Panc1 (cell line): Measurements from ENCODE around the gene STX18. TPM values are rescaled to one million over a fixed set of nuclear protein-coding genes. Genes with fewer than 3 reads are reported as not detected.

ENCODE experiments used
- ATAC-seq: fragments of 200-7000 bp; cut with Tn5 transposase; 2 replicates; pipeline ENCODE4 v1.9.1; 2020; ENCODE audit warnings: mild to moderate bottlenecking, moderate library complexity
- BruUV-seq: library from RNA; stranded (reverse); fragments of 400-500 nt; replicated peaks from 2 replicates; lab custom pipeline; 2021; lab: Mats Ljungman, UMichigan
- CTCF ChIA-PET: fragments of 300-600 bp; sonication (Branson Sonifier 250); formaldehyde crosslinking; loops from one replicate; lab custom pipeline; 2022; ENCODE audit warnings: antibody characterized with exemption; lab: Charles Lee
- POLR2A ChIA-PET: fragments of 300-600 bp; sonication (Branson Sonifier 250); formaldehyde crosslinking; loops from one replicate; lab custom pipeline; 2022; ENCODE audit warnings: antibody characterized with exemption; lab: Charles Lee
- DNase-seq: peaks from one replicate; pipeline ENCODE4 v3.0.0-alpha.2; 2010; ENCODE audit warnings: low read depth, low spot score
- H3K27ac ChIP-seq: 2 replicates; pipeline ENCODE4 v1.5.1; 2011; ENCODE audit warnings: mild to moderate bottlenecking, low read length, inconsistent platforms
- H3K27me3 ChIP-seq: fragments of 200-500 bp; sonication (Bioruptor generic); 2 replicates; pipeline ENCODE4 v1.6.0; 2014; ENCODE audit warnings: low read length, inconsistent platforms; ENCODE audit not compliant: control insufficient read depth, insufficient read depth
- H3K36me3 ChIP-seq: fragments of 200-500 bp; sonication (Bioruptor generic); 2 replicates; pipeline ENCODE4 v1.5.1; 2014; ENCODE audit warnings: inconsistent platforms, mild to moderate bottlenecking, low read length, moderate library complexity; ENCODE audit not compliant: control insufficient read depth, insufficient read depth
- H3K4me1 ChIP-seq: 2 replicates; pipeline ENCODE4 v1.5.1; 2011; ENCODE audit warnings: inconsistent platforms, mild to moderate bottlenecking, low read length, moderate library complexity; ENCODE audit not compliant: control insufficient read depth, insufficient read depth
- H3K4me3 ChIP-seq, 2 experiments: 2 replicates each; pipeline ENCODE4 v1.5.1; 2011 to 2012; ENCODE audit warnings: low read depth in 2 of 2, low read length in 2 of 2, mild to moderate bottlenecking in 2 of 2, inconsistent platforms in 1 of 2, moderate library complexity in 1 of 2
- H3K9me3 ChIP-seq: fragments of 200-500 bp; sonication (Bioruptor generic); 2 replicates; pipeline ENCODE4 v1.5.1; 2014; ENCODE audit warnings: low read depth, mild to moderate bottlenecking, inconsistent platforms, low read length, moderate library complexity; ENCODE audit not compliant: control insufficient read depth, insufficient read depth
- POLR2AphosphoS5 ChIP-seq: IDR thresholded peaks from 2 replicates; pipeline ENCODE4 v1.6.1; 2012; ENCODE audit warnings: mild to moderate bottlenecking, low read depth, low read length, moderate library complexity
- SIN3A ChIP-seq: IDR thresholded peaks from 2 replicates; pipeline ENCODE4 v1.6.1; 2012; ENCODE audit warnings: low read depth, mild to moderate bottlenecking, low read length, moderate library complexity, borderline replicate concordance; ENCODE audit not compliant: insufficient read depth
- TCF7L2 ChIP-seq: IDR thresholded peaks from 2 replicates; pipeline ENCODE4 v1.6.1; 2011; ENCODE audit warnings: mild to moderate bottlenecking, low read depth, low read length, inconsistent platforms
- in situ Hi-C: cut with HindIII; loops from 2 replicates; pipeline ENCODE4 v1.10.0; 2016; ENCODE audit warnings: low sequenced_read_pairs, low pct_unique_long_range_greater_than_20kb
- intact Hi-C: fragments of 100-400 bp; cut with micrococcal nuclease; formaldehyde crosslinking; loops from one replicate; pipeline ENCODE4 v1.10.0; 2022; ENCODE audit not compliant: unreplicated experiment
- total RNA-seq: library from RNA; stranded (reverse); gene quantifications from one replicate; pipeline ENCODE4 v1.2.1, GENCODE V29; 2021; ENCODE audit not compliant: unreplicated experiment
- TF ChIP-seq, protein P1 (sequence below), 2 experiments: IDR thresholded peaks; 2 replicates each; pipeline ENCODE4 v1.6.1; 2011 to 2012; ENCODE audit warnings: low read depth in 2 of 2, control low read depth in 1 of 2, low read length in 1 of 2, mild to moderate bottlenecking in 1 of 2, moderate library complexity in 1 of 2; ENCODE audit not compliant: insufficient read depth in 1 of 2
- TF ChIP-seq, protein P2 (sequence below): fragments of 450-650 bp; IDR thresholded peaks from 2 replicates; pipeline ENCODE4 v1.5.1; 2017; ENCODE audit warnings: mild to moderate bottlenecking

Gene STX18
- total RNA-seq, 1 experiment from 2014 or later, result 15.0 TPM

DNA sequence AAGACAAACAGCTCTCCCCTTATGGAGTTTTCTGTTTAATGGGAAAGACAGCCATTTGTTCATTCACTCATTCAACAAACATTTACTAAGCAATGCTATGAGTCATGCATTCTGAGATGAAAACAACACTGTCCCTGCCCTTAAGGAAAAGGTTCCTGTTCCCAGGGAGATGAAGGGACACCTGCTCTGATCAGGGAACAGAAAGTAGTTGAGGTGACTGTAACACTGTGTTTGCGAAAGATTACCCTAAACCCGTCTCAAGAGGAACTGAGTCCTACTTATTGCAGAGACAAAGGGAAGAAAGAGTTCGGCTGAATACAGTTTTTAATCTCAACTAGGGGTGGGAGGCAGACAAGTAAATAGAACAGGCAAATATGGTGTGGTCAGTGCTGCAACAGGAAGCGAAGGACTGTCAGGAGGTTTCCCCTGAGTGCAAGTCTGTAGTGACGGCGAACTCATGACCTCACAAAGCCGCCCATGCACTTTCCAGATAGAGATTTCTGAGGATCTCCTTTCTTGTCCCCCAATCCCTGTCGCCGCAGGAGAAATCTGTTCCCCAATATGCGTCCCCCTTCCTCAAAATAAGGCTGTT, 712 bp downstream of the STX18 start:
- H3K4me3 ChIP-seq, result peak overlapping the region; percentile 64 to 72
- peaks cover 17% of the 10 kb centered on the region for H3K4me1 ChIP-seq
- intact Hi-C loops, result no loop called here
- no peaks in the 10 kb centered on the region; the same call in 1 of the 2 replicates for H3K36me3 ChIP-seq
- TF ChIP-seq SIN3A (no peak), TCF7L2 (no peak)
- TF ChIP-seq, protein P1, sequence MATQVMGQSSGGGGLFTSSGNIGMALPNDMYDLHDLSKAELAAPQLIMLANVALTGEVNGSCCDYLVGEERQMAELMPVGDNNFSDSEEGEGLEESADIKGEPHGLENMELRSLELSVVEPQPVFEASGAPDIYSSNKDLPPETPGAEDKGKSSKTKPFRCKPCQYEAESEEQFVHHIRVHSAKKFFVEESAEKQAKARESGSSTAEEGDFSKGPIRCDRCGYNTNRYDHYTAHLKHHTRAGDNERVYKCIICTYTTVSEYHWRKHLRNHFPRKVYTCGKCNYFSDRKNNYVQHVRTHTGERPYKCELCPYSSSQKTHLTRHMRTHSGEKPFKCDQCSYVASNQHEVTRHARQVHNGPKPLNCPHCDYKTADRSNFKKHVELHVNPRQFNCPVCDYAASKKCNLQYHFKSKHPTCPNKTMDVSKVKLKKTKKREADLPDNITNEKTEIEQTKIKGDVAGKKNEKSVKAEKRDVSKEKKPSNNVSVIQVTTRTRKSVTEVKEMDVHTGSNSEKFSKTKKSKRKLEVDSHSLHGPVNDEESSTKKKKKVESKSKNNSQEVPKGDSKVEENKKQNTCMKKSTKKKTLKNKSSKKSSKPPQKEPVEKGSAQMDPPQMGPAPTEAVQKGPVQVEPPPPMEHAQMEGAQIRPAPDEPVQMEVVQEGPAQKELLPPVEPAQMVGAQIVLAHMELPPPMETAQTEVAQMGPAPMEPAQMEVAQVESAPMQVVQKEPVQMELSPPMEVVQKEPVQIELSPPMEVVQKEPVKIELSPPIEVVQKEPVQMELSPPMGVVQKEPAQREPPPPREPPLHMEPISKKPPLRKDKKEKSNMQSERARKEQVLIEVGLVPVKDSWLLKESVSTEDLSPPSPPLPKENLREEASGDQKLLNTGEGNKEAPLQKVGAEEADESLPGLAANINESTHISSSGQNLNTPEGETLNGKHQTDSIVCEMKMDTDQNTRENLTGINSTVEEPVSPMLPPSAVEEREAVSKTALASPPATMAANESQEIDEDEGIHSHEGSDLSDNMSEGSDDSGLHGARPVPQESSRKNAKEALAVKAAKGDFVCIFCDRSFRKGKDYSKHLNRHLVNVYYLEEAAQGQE (IDR thresholded peaks at IDR 0.05; ENCODE audit: insufficient read depth in 1 of 2, low read depth in 2 of 2, low read length in 1 of 2), result no peak
- H3K27me3 ChIP-seq, result no peaks in the 10 kb centered on the region
- POLR2A ChIA-PET, result interaction anchor here (0.6 kb wide), 1 partner anchor 846 kb away, joined by 3 read pairs; no protein-coding TSS in a partner anchor
- ATAC-seq (peak; percentile 66; the same call in 1 of the 2 replicates), DNase-seq (no peak)
- H3K27ac ChIP-seq, result peak overlapping the region; percentile 77
- H3K9me3 ChIP-seq, result no peaks in the 10 kb centered on the region
- BruUV-seq, result no TSS peak
- in situ Hi-C loops, result no loop called here
- CTCF ChIA-PET, result interaction anchor here (0.5 kb wide), 1 partner anchor 33 kb away, joined by 6 read pairs; no protein-coding TSS in a partner anchor

GRCh38 chr4:4539481-4539880, 2.4 kb downstream of the STX18 start:
- Histone ChIP-seq H3K9me3 (no peaks in the 10 kb centered on the region), H3K27me3 (no peaks in the 10 kb centered on the region), H3K27ac (no peak overlapping the region), H3K4me3 (no peak overlapping the region), H3K36me3 (no peaks in the 10 kb centered on the region; the same call in 1 of the 2 replicates), H3K4me1 (peaks cover 17% of the 10 kb centered on the region)
- intact Hi-C loops (no loop called here), in situ Hi-C loops (no loop called here)
- no peak for DNase-seq
- BruUV-seq, result no TSS peak
- ChIA-PET POLR2A (no interaction called here), CTCF (no interaction called here)
- TF ChIP-seq POLR2AphosphoS5, result no peak
- TF ChIP-seq, protein P2, sequence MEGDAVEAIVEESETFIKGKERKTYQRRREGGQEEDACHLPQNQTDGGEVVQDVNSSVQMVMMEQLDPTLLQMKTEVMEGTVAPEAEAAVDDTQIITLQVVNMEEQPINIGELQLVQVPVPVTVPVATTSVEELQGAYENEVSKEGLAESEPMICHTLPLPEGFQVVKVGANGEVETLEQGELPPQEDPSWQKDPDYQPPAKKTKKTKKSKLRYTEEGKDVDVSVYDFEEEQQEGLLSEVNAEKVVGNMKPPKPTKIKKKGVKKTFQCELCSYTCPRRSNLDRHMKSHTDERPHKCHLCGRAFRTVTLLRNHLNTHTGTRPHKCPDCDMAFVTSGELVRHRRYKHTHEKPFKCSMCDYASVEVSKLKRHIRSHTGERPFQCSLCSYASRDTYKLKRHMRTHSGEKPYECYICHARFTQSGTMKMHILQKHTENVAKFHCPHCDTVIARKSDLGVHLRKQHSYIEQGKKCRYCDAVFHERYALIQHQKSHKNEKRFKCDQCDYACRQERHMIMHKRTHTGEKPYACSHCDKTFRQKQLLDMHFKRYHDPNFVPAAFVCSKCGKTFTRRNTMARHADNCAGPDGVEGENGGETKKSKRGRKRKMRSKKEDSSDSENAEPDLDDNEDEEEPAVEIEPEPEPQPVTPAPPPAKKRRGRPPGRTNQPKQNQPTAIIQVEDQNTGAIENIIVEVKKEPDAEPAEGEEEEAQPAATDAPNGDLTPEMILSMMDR, result no peak
- TF ChIP-seq, protein P1 (IDR thresholded peaks at IDR 0.05; ENCODE audit: insufficient read depth in 1 of 2, low read depth in 2 of 2, low read length in 1 of 2), result no peak
- TF ChIP-seq TCF7L2, result no peak
- no peak for TF ChIP-seq SIN3A
- ATAC-seq, result no peak
